D721Med (cell line): Measurements from ENCODE around the gene FLT4.
"Not testable (repeated sequence)": the region's sequence is repeated elsewhere in the genome, so short reads cannot be mapped to it uniquely, and the experiment has no call there.

Source experiments
- DNase-seq: peaks from one replicate; pipeline ENCODE4 v3.0.0; 2011; ENCODE audit warnings: low spot score; ENCODE audit not compliant: insufficient read length
- FAIRE-seq: peaks from 2 replicates; lab custom pipeline; 2011; peaks lifted over from hg19 to GRCh38; lab: Jason Lieb, UNC
- CTCF ChIP-seq: IDR thresholded peaks from 2 replicates; pipeline ENCODE4 v1.5.1; 2012; ENCODE audit warnings: mild to moderate bottlenecking, control low read depth; ENCODE audit not compliant: insufficient read depth; ENCODE audit errors: missing control alignments

Gene FLT4

GRCh38 chr5:180689071-180689694, 39.8 kb upstream of the FLT4 start:
- FAIRE-seq (no peak), DNase-seq (no peak)
- TF ChIP-seq CTCF: no peak

- no peak for DNase-seq
- no peak for TF ChIP-seq CTCF
- FAIRE-seq: no peak
These were observed 39.1 kb upstream of the FLT4 start for GRCh38 chr5:180688330-180689070.

GRCh38 chr5:180686799-180687198, 37.4 kb upstream of the FLT4 start:
- FAIRE-seq, DNase-seq: not testable (repeated sequence)

GRCh38 chr5:180684623-180685161, 35.3 kb upstream of the FLT4 start:
- DNase-seq (no peak), FAIRE-seq (no peak)
- no peak for TF ChIP-seq CTCF

GRCh38 chr5:180683220-180683922, 34.0 kb upstream of the FLT4 start:
- DNase-seq: no peak
- TF ChIP-seq CTCF: no peak
- FAIRE-seq: no peak

GRCh38 chr5:180682560-180682959, 33.2 kb upstream of the FLT4 start:
- FAIRE-seq: no peak
- DNase-seq: no peak
- no peak for TF ChIP-seq CTCF

GRCh38 chr5:180682008-180682407, 32.6 kb upstream of the FLT4 start:
- not testable (repeated sequence) for DNase-seq, FAIRE-seq

GRCh38 chr5:180678319-180678718, 28.9 kb upstream of the FLT4 start:
- not testable (repeated sequence) for FAIRE-seq

More at GRCh38 chr5:180678319-180678718, 28.9 kb upstream of the FLT4 start:
- not testable (repeated sequence) for DNase-seq
